LNCaP clone FGC (cell line): Measurements from ENCODE around the gene HMBS.

Source experiments
- DNase-seq: peaks from one replicate; pipeline ENCODE4 v3.0.0-alpha.2; 2011; ENCODE audit warnings: low read depth
- H3K4me3 ChIP-seq: 2 replicates; pipeline ENCODE4 v1.5.1; 2011; ENCODE audit warnings: mild to moderate bottlenecking, low read depth, low read length, control low read depth
- CTCF ChIP-seq: IDR thresholded peaks from 2 replicates; pipeline ENCODE4 v1.5.1; 2012; ENCODE audit warnings: mild to moderate bottlenecking; ENCODE audit not compliant: control insufficient read depth, insufficient read depth; ENCODE audit errors: extremely low read depth

HMBS gene

GRCh38 chr11:119047205-119047604 is 37.5 kb upstream of the HMBS start:
- no peak for TF ChIP-seq CTCF
- H3K4me3 ChIP-seq = no peak overlapping the region
- DNase-seq = no peak

GRCh38 chr11:119048644-119049043 is 36.0 kb upstream of the HMBS start:
- H3K4me3 ChIP-seq = no peak overlapping the region
- no peak for DNase-seq
- TF ChIP-seq CTCF = no peak

- DNase-seq = no peak
These were observed 35.6 kb upstream of the HMBS start for GRCh38 chr11:119049081-119049480.

GRCh38 chr11:119051440-119052162 is 33.1 kb upstream of the HMBS start:
- no peak overlapping the region for H3K4me3 ChIP-seq
- no peak for DNase-seq
- TF ChIP-seq CTCF = no peak

More at GRCh38 chr11:119049081-119049480, 35.6 kb upstream of the HMBS start:
- no peak overlapping the region for H3K4me3 ChIP-seq
- TF ChIP-seq CTCF = no peak

GRCh38 chr11:119052163-119052814 is 32.4 kb upstream of the HMBS start:
- no peak overlapping the region for H3K4me3 ChIP-seq
- no peak for TF ChIP-seq CTCF
- DNase-seq = no peak

- no peak for TF ChIP-seq CTCF
- no peak for DNase-seq
- H3K4me3 ChIP-seq = no peak overlapping the region
These were observed 30.3 kb upstream of the HMBS start for GRCh38 chr11:119054418-119054817.

GRCh38 chr11:119055901-119056300 is 28.8 kb upstream of the HMBS start:
- no peak for DNase-seq
- TF ChIP-seq CTCF = peak; percentile 34
- H3K4me3 ChIP-seq = peak overlapping the region; percentile 93
